Panc1 (cell line): ENCODE measurements around the gene NFIC. TPM values are rescaled to one million over a fixed set of nuclear protein-coding genes. Genes with fewer than 3 reads are reported as not detected.
A peak's percentile ranks its signal among the peaks of the same experiment; 100 is the strongest.

Source experiments
- ATAC-seq: fragments of 200-7000 bp; cut with Tn5 transposase; 2 replicates; pipeline ENCODE4 v1.9.1; 2020; ENCODE audit warnings: mild to moderate bottlenecking, moderate library complexity
- BruUV-seq: library from RNA; stranded (reverse); fragments of 400-500 nt; replicated peaks from 2 replicates; lab custom pipeline; 2021; lab: Mats Ljungman, UMichigan
- CTCF ChIA-PET: fragments of 300-600 bp; sonication (Branson Sonifier 250); formaldehyde crosslinking; loops from one replicate; lab custom pipeline; 2022; ENCODE audit warnings: antibody characterized with exemption; lab: Charles Lee
- POLR2A ChIA-PET: fragments of 300-600 bp; sonication (Branson Sonifier 250); formaldehyde crosslinking; loops from one replicate; lab custom pipeline; 2022; ENCODE audit warnings: antibody characterized with exemption; lab: Charles Lee
- DNase-seq: peaks from one replicate; pipeline ENCODE4 v3.0.0-alpha.2; 2010; ENCODE audit warnings: low read depth, low spot score
- H3K27ac ChIP-seq: 2 replicates; pipeline ENCODE4 v1.5.1; 2011; ENCODE audit warnings: mild to moderate bottlenecking, low read length, inconsistent platforms
- H3K27me3 ChIP-seq: fragments of 200-500 bp; sonication (Bioruptor generic); 2 replicates; pipeline ENCODE4 v1.6.0; 2014; ENCODE audit warnings: low read length, inconsistent platforms; ENCODE audit not compliant: control insufficient read depth, insufficient read depth
- H3K36me3 ChIP-seq: fragments of 200-500 bp; sonication (Bioruptor generic); 2 replicates; pipeline ENCODE4 v1.5.1; 2014; ENCODE audit warnings: inconsistent platforms, mild to moderate bottlenecking, low read length, moderate library complexity; ENCODE audit not compliant: control insufficient read depth, insufficient read depth
- H3K4me1 ChIP-seq: 2 replicates; pipeline ENCODE4 v1.5.1; 2011; ENCODE audit warnings: inconsistent platforms, mild to moderate bottlenecking, low read length, moderate library complexity; ENCODE audit not compliant: control insufficient read depth, insufficient read depth
- H3K4me3 ChIP-seq, 2 experiments: 2 replicates each; pipeline ENCODE4 v1.5.1; 2011 to 2012; ENCODE audit warnings: low read depth in 2 of 2, low read length in 2 of 2, mild to moderate bottlenecking in 2 of 2, inconsistent platforms in 1 of 2, moderate library complexity in 1 of 2
- H3K9me3 ChIP-seq: fragments of 200-500 bp; sonication (Bioruptor generic); 2 replicates; pipeline ENCODE4 v1.5.1; 2014; ENCODE audit warnings: low read depth, mild to moderate bottlenecking, inconsistent platforms, low read length, moderate library complexity; ENCODE audit not compliant: control insufficient read depth, insufficient read depth
- POLR2AphosphoS5 ChIP-seq: IDR thresholded peaks from 2 replicates; pipeline ENCODE4 v1.6.1; 2012; ENCODE audit warnings: mild to moderate bottlenecking, low read depth, low read length, moderate library complexity
- SIN3A ChIP-seq: IDR thresholded peaks from 2 replicates; pipeline ENCODE4 v1.6.1; 2012; ENCODE audit warnings: low read depth, mild to moderate bottlenecking, low read length, moderate library complexity, borderline replicate concordance; ENCODE audit not compliant: insufficient read depth
- TCF7L2 ChIP-seq: IDR thresholded peaks from 2 replicates; pipeline ENCODE4 v1.6.1; 2011; ENCODE audit warnings: mild to moderate bottlenecking, low read depth, low read length, inconsistent platforms
- in situ Hi-C: cut with HindIII; loops from 2 replicates; pipeline ENCODE4 v1.10.0; 2016; ENCODE audit warnings: low sequenced_read_pairs, low pct_unique_long_range_greater_than_20kb
- intact Hi-C: fragments of 100-400 bp; cut with micrococcal nuclease; formaldehyde crosslinking; loops from one replicate; pipeline ENCODE4 v1.10.0; 2022; ENCODE audit not compliant: unreplicated experiment
- total RNA-seq: library from RNA; stranded (reverse); gene quantifications from one replicate; pipeline ENCODE4 v1.2.1, GENCODE V29; 2021; ENCODE audit not compliant: unreplicated experiment
- TF ChIP-seq, protein P1 (sequence below), 2 experiments: IDR thresholded peaks; 2 replicates each; pipeline ENCODE4 v1.6.1; 2011 to 2012; ENCODE audit warnings: low read depth in 2 of 2, control low read depth in 1 of 2, low read length in 1 of 2, mild to moderate bottlenecking in 1 of 2, moderate library complexity in 1 of 2; ENCODE audit not compliant: insufficient read depth in 1 of 2
- TF ChIP-seq, protein P2 (sequence below): fragments of 450-650 bp; IDR thresholded peaks from 2 replicates; pipeline ENCODE4 v1.5.1; 2017; ENCODE audit warnings: mild to moderate bottlenecking

The NFIC gene
- total RNA-seq, 1 experiment from 2014 or later, result 120 TPM

DNA sequence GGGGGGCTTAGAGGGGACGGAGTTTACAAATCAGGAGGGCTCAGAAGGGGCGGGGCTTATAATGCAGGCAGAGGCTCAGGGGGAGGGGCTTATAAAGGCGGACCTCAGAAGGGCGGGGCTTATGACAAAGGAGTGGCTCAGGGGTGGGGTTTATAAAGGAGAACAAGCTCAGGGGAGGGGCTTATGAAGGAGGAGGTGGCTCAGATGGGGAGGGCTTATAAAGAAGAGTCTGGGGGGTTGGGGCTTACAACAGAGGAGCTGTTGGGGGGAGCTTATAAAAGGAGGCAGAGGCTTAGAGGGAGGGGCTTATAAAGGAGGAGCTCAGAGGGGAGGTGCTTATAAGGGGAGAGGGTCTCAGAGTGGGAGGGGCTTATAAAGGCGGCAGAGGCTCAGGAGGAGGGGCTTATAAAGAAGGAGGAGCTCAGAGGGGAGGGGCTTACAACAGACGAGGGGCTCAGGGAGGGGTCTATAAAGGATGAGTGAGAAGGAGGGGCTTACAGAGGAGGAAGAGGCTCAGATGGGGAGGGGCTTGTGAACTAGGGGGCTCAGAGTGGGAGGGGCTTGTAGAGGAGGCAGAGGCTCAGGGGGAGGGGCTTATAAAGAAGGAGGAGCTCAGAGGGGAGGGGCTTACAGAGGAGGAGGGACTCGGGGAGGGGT is 112.9 kb downstream of the NFIC start:
- H3K27me3 ChIP-seq, result no peaks in the 10 kb centered on the region
- no peaks in the 10 kb centered on the region for H3K36me3 ChIP-seq
- in situ Hi-C loops, result no loop called here
- CTCF ChIA-PET, result interaction anchor here (0.6 to 1.2 kb wide), 6 partner anchors 8 to 831 kb away, joined by 4 to 12 read pairs (median 6); no protein-coding TSS in a partner anchor
- no peaks in the 10 kb centered on the region for H3K9me3 ChIP-seq
- intact Hi-C loops, result no loop called here
- no peak overlapping the region for H3K27ac ChIP-seq
- no peak for DNase-seq
- TF ChIP-seq, protein P1, sequence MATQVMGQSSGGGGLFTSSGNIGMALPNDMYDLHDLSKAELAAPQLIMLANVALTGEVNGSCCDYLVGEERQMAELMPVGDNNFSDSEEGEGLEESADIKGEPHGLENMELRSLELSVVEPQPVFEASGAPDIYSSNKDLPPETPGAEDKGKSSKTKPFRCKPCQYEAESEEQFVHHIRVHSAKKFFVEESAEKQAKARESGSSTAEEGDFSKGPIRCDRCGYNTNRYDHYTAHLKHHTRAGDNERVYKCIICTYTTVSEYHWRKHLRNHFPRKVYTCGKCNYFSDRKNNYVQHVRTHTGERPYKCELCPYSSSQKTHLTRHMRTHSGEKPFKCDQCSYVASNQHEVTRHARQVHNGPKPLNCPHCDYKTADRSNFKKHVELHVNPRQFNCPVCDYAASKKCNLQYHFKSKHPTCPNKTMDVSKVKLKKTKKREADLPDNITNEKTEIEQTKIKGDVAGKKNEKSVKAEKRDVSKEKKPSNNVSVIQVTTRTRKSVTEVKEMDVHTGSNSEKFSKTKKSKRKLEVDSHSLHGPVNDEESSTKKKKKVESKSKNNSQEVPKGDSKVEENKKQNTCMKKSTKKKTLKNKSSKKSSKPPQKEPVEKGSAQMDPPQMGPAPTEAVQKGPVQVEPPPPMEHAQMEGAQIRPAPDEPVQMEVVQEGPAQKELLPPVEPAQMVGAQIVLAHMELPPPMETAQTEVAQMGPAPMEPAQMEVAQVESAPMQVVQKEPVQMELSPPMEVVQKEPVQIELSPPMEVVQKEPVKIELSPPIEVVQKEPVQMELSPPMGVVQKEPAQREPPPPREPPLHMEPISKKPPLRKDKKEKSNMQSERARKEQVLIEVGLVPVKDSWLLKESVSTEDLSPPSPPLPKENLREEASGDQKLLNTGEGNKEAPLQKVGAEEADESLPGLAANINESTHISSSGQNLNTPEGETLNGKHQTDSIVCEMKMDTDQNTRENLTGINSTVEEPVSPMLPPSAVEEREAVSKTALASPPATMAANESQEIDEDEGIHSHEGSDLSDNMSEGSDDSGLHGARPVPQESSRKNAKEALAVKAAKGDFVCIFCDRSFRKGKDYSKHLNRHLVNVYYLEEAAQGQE (IDR thresholded peaks at IDR 0.05; ENCODE audit: insufficient read depth in 1 of 2, low read depth in 2 of 2, low read length in 1 of 2), result no peak
- TF ChIP-seq SIN3A (no peak), POLR2AphosphoS5 (no peak), TCF7L2 (no peak)
- TF ChIP-seq, protein P2, sequence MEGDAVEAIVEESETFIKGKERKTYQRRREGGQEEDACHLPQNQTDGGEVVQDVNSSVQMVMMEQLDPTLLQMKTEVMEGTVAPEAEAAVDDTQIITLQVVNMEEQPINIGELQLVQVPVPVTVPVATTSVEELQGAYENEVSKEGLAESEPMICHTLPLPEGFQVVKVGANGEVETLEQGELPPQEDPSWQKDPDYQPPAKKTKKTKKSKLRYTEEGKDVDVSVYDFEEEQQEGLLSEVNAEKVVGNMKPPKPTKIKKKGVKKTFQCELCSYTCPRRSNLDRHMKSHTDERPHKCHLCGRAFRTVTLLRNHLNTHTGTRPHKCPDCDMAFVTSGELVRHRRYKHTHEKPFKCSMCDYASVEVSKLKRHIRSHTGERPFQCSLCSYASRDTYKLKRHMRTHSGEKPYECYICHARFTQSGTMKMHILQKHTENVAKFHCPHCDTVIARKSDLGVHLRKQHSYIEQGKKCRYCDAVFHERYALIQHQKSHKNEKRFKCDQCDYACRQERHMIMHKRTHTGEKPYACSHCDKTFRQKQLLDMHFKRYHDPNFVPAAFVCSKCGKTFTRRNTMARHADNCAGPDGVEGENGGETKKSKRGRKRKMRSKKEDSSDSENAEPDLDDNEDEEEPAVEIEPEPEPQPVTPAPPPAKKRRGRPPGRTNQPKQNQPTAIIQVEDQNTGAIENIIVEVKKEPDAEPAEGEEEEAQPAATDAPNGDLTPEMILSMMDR, result no peak
- BruUV-seq, result no TSS peak
- no peak; the same call in 1 of the 2 replicates for ATAC-seq
- H3K4me3 ChIP-seq, result no peak overlapping the region
- POLR2A ChIA-PET, result no interaction called here
- H3K4me1 ChIP-seq, result no peaks in the 10 kb centered on the region

DNA sequence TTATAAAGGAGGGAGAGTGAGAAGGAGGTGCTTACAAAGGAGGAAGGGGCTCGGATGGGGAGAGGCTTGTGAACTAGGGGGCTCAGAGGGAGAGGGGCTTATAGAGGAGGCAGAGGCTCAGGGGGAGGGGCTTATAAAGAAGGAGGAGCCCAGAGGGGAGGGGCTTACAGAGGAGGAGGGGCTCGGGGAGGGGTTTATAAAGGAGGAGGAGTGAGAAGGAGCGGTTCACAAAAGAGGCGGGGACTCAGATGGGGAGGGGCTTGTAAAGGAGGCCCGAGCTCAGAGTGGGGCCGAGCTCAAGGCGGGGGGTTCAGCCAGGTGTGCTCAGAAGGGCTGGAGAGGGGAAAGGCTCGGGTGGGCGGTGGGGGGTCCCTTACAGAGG is 113.4 kb downstream of the NFIC start:
- no peaks in the 10 kb centered on the region for H3K36me3 ChIP-seq
- no peaks in the 10 kb centered on the region for H3K27me3 ChIP-seq
- in situ Hi-C loops, result no loop called here
- intact Hi-C loops, result no loop called here
- no TSS peak for BruUV-seq
- CTCF ChIA-PET, result interaction anchor here (0.6 to 1.2 kb wide), 5 partner anchors 9 to 831 kb away, joined by 4 to 12 read pairs (median 7); no protein-coding TSS in a partner anchor
- H3K4me3 ChIP-seq, result no peak overlapping the region
- POLR2A ChIA-PET, result no interaction called here
- TF ChIP-seq, protein P1 (IDR thresholded peaks at IDR 0.05; ENCODE audit: insufficient read depth in 1 of 2, low read depth in 2 of 2, low read length in 1 of 2), result no peak
- TF ChIP-seq SIN3A, result no peak
- TF ChIP-seq, protein P2, result no peak
- TF ChIP-seq POLR2AphosphoS5, result no peak
- TF ChIP-seq TCF7L2, result no peak
- no peak overlapping the region for H3K27ac ChIP-seq
- H3K4me1 ChIP-seq, result no peaks in the 10 kb centered on the region
- peak; percentile 35; the same call in 1 of the 2 replicates for ATAC-seq
- no peaks in the 10 kb centered on the region for H3K9me3 ChIP-seq
- DNase-seq, result no peak
